IMR-90 (cell line): ENCODE measurements around the gene CXCL16.
"Not testable (repeated sequence)": the region's sequence is repeated elsewhere in the genome, so short reads cannot be mapped to it uniquely, and the experiment has no call there.

Source experiments
- CTCF ChIP-seq: conservative IDR thresholded peaks from 2 replicates; pipeline ENCODE4 v1.5.1; 2012; ENCODE audit warnings: mild to moderate bottlenecking, low read depth, low read length, improper control_type of control experiment
- RAD21 ChIP-seq: IDR thresholded peaks from 2 replicates; pipeline ENCODE4 v1.6.1; 2012; ENCODE audit warnings: low read length, improper control_type of control experiment
- USF2 ChIP-seq: fragments of 150-350 bp; IDR thresholded peaks from 2 replicates; pipeline ENCODE4 v1.6.1; 2017; ENCODE audit warnings: mild to moderate bottlenecking, antibody characterized with exemption, low read length, low read depth

DNA sequence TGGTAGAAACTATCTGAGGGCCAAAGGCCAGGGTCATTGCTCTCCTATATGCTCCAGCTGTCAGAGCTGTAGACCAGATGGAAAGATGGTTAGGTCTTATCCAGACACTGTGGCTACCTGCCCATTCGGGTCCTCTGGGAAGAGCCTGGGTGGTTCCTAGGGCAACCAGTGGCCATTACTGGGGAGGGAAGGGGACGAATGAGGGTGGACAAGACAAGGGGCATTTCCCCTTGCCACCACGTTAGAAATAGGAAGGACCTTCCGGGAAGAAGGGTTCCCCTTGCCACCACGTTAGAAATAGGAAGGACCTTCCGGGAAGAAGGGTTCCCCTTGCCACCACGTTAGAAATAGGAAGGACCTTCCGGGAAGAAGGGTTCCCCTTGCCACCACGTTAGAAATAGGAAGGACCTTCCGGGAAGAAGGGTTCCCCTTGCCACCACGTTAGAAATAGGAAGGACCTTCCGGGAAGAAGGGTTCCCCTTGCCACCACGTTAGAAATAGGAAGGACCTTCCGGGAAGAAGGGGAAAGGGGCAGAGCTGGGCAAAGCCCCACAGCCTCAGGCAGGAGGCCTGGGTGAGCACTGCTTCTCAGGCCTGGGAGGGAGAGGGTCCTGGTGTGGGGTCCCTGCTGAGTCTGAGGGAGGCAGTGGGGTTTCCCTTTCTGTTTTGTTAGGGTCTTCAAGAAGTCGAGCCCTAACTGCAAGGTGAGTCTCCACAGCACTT is 25.2 kb downstream of the CXCL16 start:
- TF ChIP-seq USF2, RAD21, CTCF: not testable (repeated sequence)
